Glutamatergic neuron (in vitro differentiated cells): ENCODE results near the gene CREBRF. TPM values are rescaled to one million over a fixed set of nuclear protein-coding genes. Genes with fewer than 3 reads are reported as not detected.

ENCODE experiments used
- DNase-seq: peaks from one replicate; pipeline ENCODE4 v3.0.0; 2022
- H3K27ac Mint-ChIP-seq: one replicate; pipeline ENCODE4 v1.8.0; 2020; ENCODE audit warnings: mild to moderate bottlenecking, mixed read lengths, inconsistent platforms; ENCODE audit not compliant: unreplicated experiment
- H3K27me3 Mint-ChIP-seq: one replicate; pipeline ENCODE4 v1.8.0; 2020; ENCODE audit warnings: mild to moderate bottlenecking, moderate library complexity, mixed read lengths, inconsistent platforms; ENCODE audit not compliant: unreplicated experiment
- H3K36me3 Mint-ChIP-seq: one replicate; pipeline ENCODE4 v1.8.0; 2020; ENCODE audit warnings: mild to moderate bottlenecking, mixed read lengths, inconsistent platforms; ENCODE audit not compliant: unreplicated experiment
- H3K4me1 Mint-ChIP-seq: one replicate; pipeline ENCODE4 v1.8.0; 2020; ENCODE audit warnings: mild to moderate bottlenecking, low read depth, mixed read lengths, inconsistent platforms; ENCODE audit not compliant: unreplicated experiment
- H3K4me3 Mint-ChIP-seq: one replicate; pipeline ENCODE4 v1.8.0; 2020; ENCODE audit warnings: mild to moderate bottlenecking, mixed read lengths, inconsistent platforms; ENCODE audit not compliant: unreplicated experiment
- H3K9me3 Mint-ChIP-seq: one replicate; pipeline ENCODE4 v1.8.0; 2020; ENCODE audit warnings: mild to moderate bottlenecking, moderate library complexity, mixed read lengths, inconsistent platforms; ENCODE audit not compliant: unreplicated experiment
- CTCF ChIP-seq: fragments of 200-600 bp; sonication (generic); IDR thresholded peaks from one replicate; pipeline ENCODE4 v1.5.0; 2021; ENCODE audit not compliant: partially characterized antibody, unreplicated experiment
- total RNA-seq: library from RNA; stranded (reverse); fragmentation: NEBNext Ultra II Directional; extraction: Animal tissue kit (Norgen Biotek cat#: 25700); gene quantifications from one replicate; pipeline ENCODE4 v1.2.1, GENCODE V29; 2021; ENCODE audit not compliant: unreplicated experiment

The CREBRF gene
- total RNA-seq, 1 donor from 2014 or later, result 16.6 TPM

GRCh38 chr5:173178369-173178910 is 122.3 kb downstream of the CREBRF start:
- Mint-ChIP-seq H3K27ac (no peak overlapping the region), H3K27me3 (peaks cover 2% of the 10 kb centered on the region), H3K9me3 (no peaks in the 10 kb centered on the region), H3K4me3 (no peak overlapping the region), H3K36me3 (peaks cover 9% of the 10 kb centered on the region), H3K4me1 (no peaks in the 10 kb centered on the region)
- DNase-seq, result no peak
- no peak for TF ChIP-seq CTCF

GRCh38 chr5:173180331-173180730 is 124.2 kb downstream of the CREBRF start:
- Mint-ChIP-seq H3K9me3 (no peaks in the 10 kb centered on the region), H3K4me1 (no peaks in the 10 kb centered on the region), H3K4me3 (no peak overlapping the region), H3K27me3 (peaks cover 3% of the 10 kb centered on the region), H3K36me3 (peaks cover 9% of the 10 kb centered on the region), H3K27ac (no peak overlapping the region)
- DNase-seq, result no peak
- no peak for TF ChIP-seq CTCF

- Mint-ChIP-seq H3K27me3 (peaks cover 3% of the 10 kb centered on the region), H3K4me1 (no peaks in the 10 kb centered on the region), H3K9me3 (no peaks in the 10 kb centered on the region), H3K4me3 (no peak overlapping the region), H3K36me3 (no peaks in the 10 kb centered on the region), H3K27ac (no peak overlapping the region)
- DNase-seq, result no peak
- no peak for TF ChIP-seq CTCF
Observed at GRCh38 chr5:173187054-173187743, 131.0 kb downstream of the CREBRF start.

GRCh38 chr5:173188280-173188679 is 132.1 kb downstream of the CREBRF start:
- no peak overlapping the region for H3K4me3 Mint-ChIP-seq
- peaks cover 1% of the 10 kb centered on the region for H3K9me3 Mint-ChIP-seq
- TF ChIP-seq CTCF, result no peak
- H3K4me1 Mint-ChIP-seq, result no peaks in the 10 kb centered on the region
- no peaks in the 10 kb centered on the region for H3K36me3 Mint-ChIP-seq
- peaks cover 3% of the 10 kb centered on the region for H3K27me3 Mint-ChIP-seq
- DNase-seq, result no peak
- no peak overlapping the region for H3K27ac Mint-ChIP-seq

Other genes starting within 250 kb of the CREBRF start
- 76.2 TPM for gene ERGIC1, start 222.1 kb upstream of the CREBRF start, total RNA-seq
- 50.6 TPM for gene RPL26L1, start 96.9 kb upstream of the CREBRF start, total RNA-seq
- 95.3 TPM for gene ATP6V0E1, start 72.6 kb upstream of the CREBRF start, total RNA-seq
- gene BNIP1, start 88.2 kb downstream of the CREBRF start, total RNA-seq, result 12.5 TPM
- 0.51 TPM for gene NKX2-5, start 178.9 kb downstream of the CREBRF start, total RNA-seq